Measurements from ENCODE around the gene NUBP2. TPM values are rescaled to one million over a fixed set of nuclear protein-coding genes. Genes with fewer than 3 reads are reported as not detected.

The NUBP2 gene
- total and polyA plus RNA-seq, 10 of the 15 experiments (the other 5 are each of a cell fraction or from before 2014, with no cell fraction given): 1.9 to 129 (median 51.7) TPM

- Histone ChIP-seq H3K4me3 (no peak overlapping the region), H3K79me2 (ENCODE audit: control insufficient read depth, insufficient read depth, low read length) (no peaks in the 10 kb centered on the region), H3K27ac (ENCODE audit: control insufficient read depth, insufficient read depth) (no peak overlapping the region), H3K36me3 (ENCODE audit: control insufficient read depth in 2 of 2, insufficient read depth in 2 of 2, low read length in 1 of 2) (no peaks in the 10 kb centered on the region; a peak in 2 of 4 replicates), H3K9me3 (replicated peaks; ENCODE audit: control insufficient read depth, insufficient read depth, low read length) (no peaks in the 10 kb centered on the region), H3K4me1 (ENCODE audit: control insufficient read depth, insufficient read depth, low read length) (no peaks in the 10 kb centered on the region), H3K9ac (ENCODE audit: control insufficient read depth, insufficient read depth, low read length) (no peak overlapping the region), H4K20me1 (ENCODE audit: control insufficient read depth, insufficient read depth) (no peaks in the 10 kb centered on the region), H2AFZ (ENCODE audit: control insufficient read depth, low read depth, low read length) (no peak overlapping the region), H3K4me2 (ENCODE audit: control insufficient read depth, insufficient read depth) (no peak overlapping the region), H3K27me3 (replicated peaks in 1 of 2; ENCODE audit: control insufficient read depth in 2 of 2, insufficient read depth in 2 of 2, low read length in 1 of 2) (no peaks in the 10 kb centered on the region)
- ChIA-PET SMC1A (ENCODE audit: uncharacterized antibody, unreplicated experiment) (no interaction called here), POLR2A (no interaction called here), RAD21 (ENCODE audit: unreplicated experiment) (no interaction called here), CTCF (interaction anchor here (0.7 kb wide), 1 partner anchor 10 kb away, joined by 3 read pairs; no protein-coding TSS in a partner anchor)
- ATAC-seq (no peak), DNase-seq (ENCODE audit: low read depth, low spot score) (no peak), FAIRE-seq (no peak)
- intact Hi-C loops (cut with micrococcal nuclease; ENCODE audit: unreplicated experiment): no loop called here
- BruUV-seq (replicated peaks): no TSS peak
- WGBS (ENCODE audit: insufficient coverage, insufficient replicate concordance, low lambda C conversion rate, missing lambda C conversion rate): 88% methylated on average over 11 of the region's 11 CpGs
- in situ Hi-C loops (cut with MboI): no loop called here
- TF ChIP-seq BCLAF1 (IDR thresholded peaks at IDR 0.05): no peak
- no peak for TF ChIP-seq SMAD5 (IDR thresholded peaks at IDR 0.05; ENCODE audit: low read depth)
- TF ChIP-seq PKNOX1 (IDR thresholded peaks at IDR 0.05): no peak
- no peak for TF ChIP-seq RUNX3 (IDR thresholded peaks at IDR 0.05; ENCODE audit: low read length)
- TF ChIP-seq TCF7 (IDR thresholded peaks at IDR 0.05; ENCODE audit: borderline replicate concordance): no peak
- no peak for TF ChIP-seq E4F1 (IDR thresholded peaks at IDR 0.05; ENCODE audit: borderline replicate concordance, partially characterized antibody)
- no peak for TF ChIP-seq JUND (IDR thresholded peaks at IDR 0.05; ENCODE audit: low read depth, low read length)
- no peak for TF ChIP-seq ZNF687 (IDR thresholded peaks at IDR 0.05)
- TF ChIP-seq MLLT1 (IDR thresholded peaks at IDR 0.05): no peak
- TF ChIP-seq BHLHE40 (IDR thresholded peaks at IDR 0.05; ENCODE audit: borderline replicate concordance in 1 of 2, low read depth in 2 of 2, low read length in 1 of 2): no peak
- no peak for TF ChIP-seq SIX5 (IDR thresholded peaks at IDR 0.05; ENCODE audit: low read depth, low read length, severe bottlenecking)
- no peak for TF ChIP-seq HCFC1 (IDR thresholded peaks at IDR 0.05; ENCODE audit: low read length)
- no peak for TF ChIP-seq SMARCA5 (IDR thresholded peaks at IDR 0.05)
Measured at GRCh38 chr16:1815461-1815860, 32.7 kb downstream of the NUBP2 start.
